NCI-H226 (cell line): ENCODE measurements around the gene LEFTY2.
"Not testable (repeated sequence)": the region's sequence is repeated elsewhere in the genome, so short reads cannot be mapped to it uniquely, and the experiment has no call there.

ENCODE experiments used
- DNase-seq: peaks from one replicate; pipeline ENCODE4 v3.0.0-alpha.2; 2015

The LEFTY2 gene

DNA sequence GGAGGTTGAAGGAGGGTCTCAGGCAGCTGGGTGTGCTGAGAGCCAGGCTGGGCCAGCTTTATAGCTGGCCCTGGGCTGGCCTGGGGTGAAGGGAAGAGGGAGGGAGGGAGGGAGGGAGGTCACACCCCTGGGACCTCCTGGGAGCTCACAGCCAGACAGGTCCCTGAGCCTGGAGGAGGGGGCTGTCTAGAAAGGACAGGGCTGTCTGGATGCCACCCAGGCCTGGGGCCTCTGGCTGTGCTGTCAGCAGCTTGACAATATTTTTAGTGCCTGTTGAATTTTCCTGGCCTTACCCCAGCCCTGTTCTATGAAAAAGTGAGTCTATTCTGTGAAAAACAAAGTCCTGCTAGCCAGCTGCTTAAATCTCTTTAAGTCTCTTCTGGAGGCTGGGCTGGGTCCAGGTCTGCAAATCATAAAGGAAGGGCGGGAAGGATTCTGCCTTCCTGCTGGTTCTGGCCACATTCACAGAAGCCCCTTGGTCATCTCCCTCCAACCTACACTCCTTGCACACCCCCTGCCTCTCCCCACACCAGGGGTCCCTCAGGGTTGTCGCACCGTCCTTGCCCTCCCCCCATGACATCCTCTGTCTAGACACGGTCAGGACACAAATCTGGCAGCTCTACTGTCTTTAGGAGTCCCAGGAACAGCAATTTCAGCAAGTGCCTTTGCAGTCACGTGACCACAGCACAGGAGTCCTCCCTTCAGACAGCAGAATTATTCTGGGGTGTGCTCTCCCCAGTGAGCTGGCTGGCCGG, at the start of gene LEFTY2:
LEFTY2 (minus strand) TSS at position 34 of the 755 bp plus-strand sequence. CDS start 80 bp downstream, outside the sequence.
- no peak for DNase-seq

DNA sequence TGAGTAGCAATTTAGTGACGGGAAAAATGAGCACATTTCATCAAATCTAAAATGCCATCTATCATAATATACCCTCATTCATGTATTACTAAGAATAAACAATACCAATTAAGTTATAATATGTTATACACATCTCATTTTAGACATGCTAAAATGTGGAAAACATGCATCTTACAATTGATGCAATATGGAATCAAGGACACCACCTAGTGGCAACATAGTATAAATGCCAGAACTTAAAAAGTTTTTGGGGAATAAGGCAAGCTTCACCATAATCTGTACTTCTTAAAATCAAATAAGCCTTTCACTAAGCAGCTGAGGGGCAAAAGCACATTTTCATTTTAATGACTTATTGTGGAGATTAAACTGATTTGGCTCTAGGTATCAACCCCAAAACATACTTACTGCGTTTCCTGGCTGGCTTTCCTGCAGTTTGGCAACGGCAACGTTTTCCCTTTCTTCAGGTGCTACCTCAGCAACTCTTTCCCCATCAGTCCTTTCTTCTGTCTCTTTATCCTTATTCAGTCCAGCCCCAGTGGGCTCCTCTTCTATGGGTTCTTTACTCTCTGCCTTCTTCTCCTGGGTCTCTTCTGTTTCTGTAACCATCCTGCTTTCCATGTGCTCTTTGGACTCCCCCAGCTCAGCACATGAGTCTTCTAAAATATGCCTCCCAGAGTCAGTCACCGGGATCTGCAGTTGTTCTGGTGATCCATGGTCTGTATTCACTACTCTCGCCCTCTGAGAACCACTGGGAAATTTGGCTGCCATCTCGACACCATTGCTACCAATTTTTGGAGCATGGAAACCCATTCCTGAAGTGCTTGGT, 46.7 kb upstream of the LEFTY2 start:
- DNase-seq: no peak

- DNase-seq: no peak
These were observed 40.7 kb upstream of the LEFTY2 start for GRCh38 chr1:225981714-225982113.

- DNase-seq: no peak
These were observed 39.2 kb upstream of the LEFTY2 start for GRCh38 chr1:225980005-225980836.

DNA sequence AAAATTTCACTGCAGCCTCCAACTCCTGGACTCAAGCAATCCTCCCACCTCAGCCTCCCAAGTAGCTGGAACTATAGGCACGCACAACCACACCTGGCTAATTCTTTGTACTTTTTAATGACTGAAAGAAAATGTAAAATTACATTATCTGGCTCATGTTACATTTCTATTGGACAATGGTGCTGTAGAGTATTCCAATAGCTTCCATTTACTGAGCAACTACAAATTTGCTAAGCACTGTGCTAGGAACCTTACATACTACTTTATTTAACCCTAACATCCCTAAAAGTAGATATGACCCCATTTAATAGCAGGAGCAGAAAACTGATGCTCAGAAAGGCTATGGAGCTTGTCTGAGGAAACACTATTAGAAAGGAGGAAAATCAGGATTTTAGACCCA, 38.4 kb upstream of the LEFTY2 start:
- DNase-seq: no peak

- no peak for DNase-seq
These were observed 37.1 kb upstream of the LEFTY2 start for GRCh38 chr1:225977937-225978748.

- not testable (repeated sequence) for DNase-seq
These were observed 34.1 kb upstream of the LEFTY2 start for GRCh38 chr1:225975146-225975545.

GRCh38 chr1:225974454-225974853, 33.4 kb upstream of the LEFTY2 start:
- no peak for DNase-seq

- no peak for DNase-seq
These were observed 32.1 kb upstream of the LEFTY2 start for GRCh38 chr1:225973158-225973557.

GRCh38 chr1:225972344-225973152, 31.5 kb upstream of the LEFTY2 start:
- no peak for DNase-seq

- DNase-seq: not testable (repeated sequence)
These were observed 29.7 kb upstream of the LEFTY2 start for GRCh38 chr1:225970592-225971157.

- DNase-seq: not testable (repeated sequence)
These were observed 28.7 kb upstream of the LEFTY2 start for GRCh38 chr1:225969751-225970150.

DNA sequence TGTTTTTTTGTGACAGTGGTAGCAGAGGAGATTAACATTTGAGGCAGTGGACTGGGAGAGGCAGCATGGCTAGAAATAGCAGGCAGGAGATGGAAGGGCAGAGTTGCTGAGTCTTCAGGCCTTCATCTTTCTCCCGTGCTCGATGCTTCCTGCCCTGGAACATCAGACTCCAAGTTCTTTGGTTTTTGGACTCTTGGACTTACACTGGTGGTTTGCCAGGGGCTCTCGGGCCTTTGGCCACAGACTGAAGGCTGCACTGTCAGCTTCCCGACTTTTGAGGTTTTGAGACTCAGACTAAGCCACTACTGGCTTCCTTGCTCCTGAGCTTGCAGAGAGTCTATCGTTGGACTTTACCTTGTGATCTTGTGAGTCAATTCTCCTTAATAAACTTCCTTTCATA, 24.2 kb upstream of the LEFTY2 start:
- DNase-seq: no peak

GRCh38 chr1:225963735-225964530, 22.9 kb upstream of the LEFTY2 start:
- DNase-seq: no peak

- no peak for DNase-seq
These were observed 21.5 kb upstream of the LEFTY2 start for GRCh38 chr1:225962440-225962975.

- DNase-seq: no peak
These were observed 20.8 kb upstream of the LEFTY2 start for GRCh38 chr1:225961659-225962439.

- DNase-seq: no peak
These were observed 17.0 kb upstream of the LEFTY2 start for GRCh38 chr1:225958041-225958440.

DNA sequence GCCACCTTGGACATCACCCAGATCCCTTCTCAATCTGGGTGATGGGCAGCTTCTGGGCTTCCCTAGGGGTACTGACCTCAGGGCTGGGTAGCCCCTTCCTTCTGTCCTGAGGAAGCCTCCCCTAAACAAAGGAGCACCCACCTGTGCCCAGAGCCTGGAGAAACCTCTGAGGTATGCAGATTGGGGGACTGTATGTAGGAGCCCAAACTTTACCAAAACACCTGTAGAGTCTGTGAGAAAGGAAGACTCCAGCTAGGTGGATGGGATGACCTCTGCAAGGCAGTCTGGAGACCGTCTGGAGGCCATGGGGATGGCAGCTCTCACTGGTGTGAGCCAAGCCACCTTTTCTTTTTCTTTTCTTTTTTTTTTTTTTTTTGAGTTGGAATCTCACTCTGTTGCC, 13.7 kb upstream of the LEFTY2 start:
- no peak for DNase-seq

DNA sequence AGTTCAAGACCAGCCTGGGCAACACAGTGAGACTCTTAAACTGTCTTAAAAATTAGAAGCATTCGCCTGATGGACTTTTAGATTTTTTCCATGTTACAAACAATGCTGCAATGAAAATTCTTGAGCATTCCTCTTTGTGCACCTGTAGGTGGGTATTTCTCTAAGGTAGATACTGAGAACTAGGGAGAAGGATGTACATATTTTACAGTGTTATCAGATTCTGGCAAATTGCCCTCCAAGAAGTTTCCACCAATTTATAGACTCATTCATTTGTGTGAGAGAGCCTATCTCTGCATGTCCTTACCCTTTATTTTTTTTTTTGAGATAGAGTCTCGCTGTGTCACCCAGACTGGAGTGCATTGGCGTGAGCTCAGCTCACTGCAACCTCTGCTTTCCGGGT, 12.3 kb upstream of the LEFTY2 start:
- DNase-seq: no peak
